GM23338 (cell line): ENCODE results near the gene GNG4. TPM values are rescaled to one million over a fixed set of nuclear protein-coding genes. Genes with fewer than 3 reads are reported as not detected.
A peak's percentile ranks its signal among the peaks of the same experiment; 100 is the strongest.

ENCODE experiments used
- ATAC-seq: fragments of 200-7000 bp; cut with Tn5 transposase; 3 replicates; pipeline ENCODE4 v1.9.1; 2020
- DNase-seq: peaks from one replicate; pipeline ENCODE4 v3.0.0-alpha.2; 2015; ENCODE audit warnings: low spot score
- H2AFZ ChIP-seq: fragments of 200-600 bp; sonication (generic); 2 replicates; pipeline ENCODE4 v1.8.0; 2016; ENCODE audit warnings: antibody characterized with exemption, mild to moderate bottlenecking, moderate library complexity
- H3F3A ChIP-seq: fragments of 200-600 bp; sonication (generic); replicated peaks from 2 replicates; pipeline ENCODE4 v1.8.0; 2017; ENCODE audit warnings: antibody characterized with exemption, mixed run types, low read depth
- H3K27ac ChIP-seq: fragments of 200-600 bp; sonication (generic); 2 replicates; pipeline ENCODE4 v1.6.1; 2016; ENCODE audit warnings: low read depth
- H3K27me3 ChIP-seq: fragments of 200-600 bp; sonication (generic); 2 replicates; pipeline ENCODE4 v1.8.0; 2016; ENCODE audit warnings: mild to moderate bottlenecking, mixed run types, moderate library complexity; ENCODE audit not compliant: insufficient read depth
- H3K36me3 ChIP-seq: fragments of 200-600 bp; sonication (generic); 2 replicates; pipeline ENCODE4 v1.8.0; 2016; ENCODE audit warnings: mild to moderate bottlenecking; ENCODE audit not compliant: insufficient read depth
- H3K4me1 ChIP-seq: fragments of 200-600 bp; sonication (generic); 2 replicates; pipeline ENCODE4 v1.8.0; 2016; ENCODE audit warnings: mild to moderate bottlenecking, moderate library complexity; ENCODE audit not compliant: insufficient read depth
- H3K4me2 ChIP-seq: fragments of 200-600 bp; sonication (generic); 2 replicates; pipeline ENCODE4 v1.7.1; 2017; ENCODE audit warnings: mixed run types
- H3K4me3 ChIP-seq: fragments of 200-600 bp; sonication (generic); 2 replicates; pipeline ENCODE4 v1.6.1; 2016; ENCODE audit warnings: mixed run types
- H3K79me2 ChIP-seq: fragments of 200-600 bp; sonication (generic); replicated peaks from 2 replicates; pipeline ENCODE4 v1.8.0; 2017; ENCODE audit warnings: mild to moderate bottlenecking; ENCODE audit not compliant: insufficient read depth
- H3K9me2 ChIP-seq: fragments of 200-600 bp; sonication (generic); 2 replicates; pipeline ENCODE4 v1.8.0; 2017; ENCODE audit not compliant: insufficient read depth
- H4K20me1 ChIP-seq: fragments of 200-600 bp; sonication (generic); replicated peaks from 2 replicates; pipeline ENCODE4 v1.8.0; 2017; ENCODE audit warnings: mild to moderate bottlenecking; ENCODE audit not compliant: insufficient read depth
- H3K27ac Mint-ChIP-seq: 2 replicates; pipeline ENCODE4 v1.8.0; 2020; ENCODE audit warnings: inconsistent platforms, mild to moderate bottlenecking, moderate library complexity, mixed read lengths
- H3K27me3 Mint-ChIP-seq: 3 replicates; pipeline ENCODE4 v1.8.0; 2022; ENCODE audit warnings: low read depth, mild to moderate bottlenecking, moderate library complexity, mixed read lengths, inconsistent platforms; ENCODE audit not compliant: insufficient read depth, poor library complexity
- H3K36me3 Mint-ChIP-seq: 3 replicates; pipeline ENCODE4 v1.8.0; 2021; ENCODE audit warnings: low read depth, mild to moderate bottlenecking, inconsistent platforms, moderate library complexity, mixed read lengths
- H3K4me1 Mint-ChIP-seq: 3 replicates; pipeline ENCODE4 v1.8.0; 2020; ENCODE audit warnings: mild to moderate bottlenecking, inconsistent platforms, mixed read lengths
- H3K4me3 Mint-ChIP-seq: 3 replicates; pipeline ENCODE4 v1.8.0; 2021; ENCODE audit warnings: moderate library complexity, mild to moderate bottlenecking, inconsistent platforms, mixed read lengths
- H3K9me3 Mint-ChIP-seq: 3 replicates; pipeline ENCODE4 v1.8.0; 2020; ENCODE audit warnings: moderate library complexity, mild to moderate bottlenecking, inconsistent platforms, mixed read lengths
- EZH2 ChIP-seq: fragments of 200-600 bp; sonication (generic); IDR thresholded peaks from one replicate; pipeline ENCODE4 v1.8.0; 2017; ENCODE audit warnings: antibody characterized with exemption, mild to moderate bottlenecking, low read depth; ENCODE audit not compliant: unreplicated experiment
- EZH2phosphoT487 ChIP-seq: fragments of 200-600 bp; sonication (generic); IDR thresholded peaks from one replicate; pipeline ENCODE4 v1.8.1; 2018; ENCODE audit warnings: antibody characterized with exemption; ENCODE audit not compliant: unreplicated experiment
- NANOG ChIP-seq: IDR thresholded peaks from 2 replicates; pipeline ENCODE4 v1.6.1; 2016; ENCODE audit warnings: antibody characterized with exemption, borderline replicate concordance
- polyA plus RNA-seq: library from polyadenylated mRNA; unstranded; fragments of >200 nt; fragmentation: Nextera tagmentation; extraction: Ambion mirVana; gene quantifications from 2 replicates; pipeline ENCODE4 v1.2.1, GENCODE V29; 2016
- total RNA-seq: library from RNA; depleted of rRNA; stranded (reverse); fragments of >200 nt; shearing (Covaris generic); gene quantifications from 2 replicates; pipeline ENCODE4 v1.2.3, GENCODE V29; 2014
- TF ChIP-seq, protein P1 (sequence below), 2 experiments: fragments of 200-600 bp in 1 of 2; sonication (generic) in 1 of 2; conservative IDR thresholded peaks; 2 replicates each; pipeline versions ENCODE4 v1.5.1 to v1.6.1; 2016 to 2017; ENCODE audit warnings: antibody characterized with exemption in 2 of 2, low read depth in 2 of 2, mild to moderate bottlenecking in 2 of 2, moderate library complexity in 1 of 2
- TF ChIP-seq, protein P2 (sequence below): IDR thresholded peaks from one replicate; pipeline ENCODE4 v1.6.1; 2018; ENCODE audit warnings: antibody characterized with exemption; ENCODE audit not compliant: unreplicated experiment

GNG4 gene
- total and polyA plus RNA-seq, 2 experiments from 2014 or later = 40.2 to 49.2 TPM

DNA sequence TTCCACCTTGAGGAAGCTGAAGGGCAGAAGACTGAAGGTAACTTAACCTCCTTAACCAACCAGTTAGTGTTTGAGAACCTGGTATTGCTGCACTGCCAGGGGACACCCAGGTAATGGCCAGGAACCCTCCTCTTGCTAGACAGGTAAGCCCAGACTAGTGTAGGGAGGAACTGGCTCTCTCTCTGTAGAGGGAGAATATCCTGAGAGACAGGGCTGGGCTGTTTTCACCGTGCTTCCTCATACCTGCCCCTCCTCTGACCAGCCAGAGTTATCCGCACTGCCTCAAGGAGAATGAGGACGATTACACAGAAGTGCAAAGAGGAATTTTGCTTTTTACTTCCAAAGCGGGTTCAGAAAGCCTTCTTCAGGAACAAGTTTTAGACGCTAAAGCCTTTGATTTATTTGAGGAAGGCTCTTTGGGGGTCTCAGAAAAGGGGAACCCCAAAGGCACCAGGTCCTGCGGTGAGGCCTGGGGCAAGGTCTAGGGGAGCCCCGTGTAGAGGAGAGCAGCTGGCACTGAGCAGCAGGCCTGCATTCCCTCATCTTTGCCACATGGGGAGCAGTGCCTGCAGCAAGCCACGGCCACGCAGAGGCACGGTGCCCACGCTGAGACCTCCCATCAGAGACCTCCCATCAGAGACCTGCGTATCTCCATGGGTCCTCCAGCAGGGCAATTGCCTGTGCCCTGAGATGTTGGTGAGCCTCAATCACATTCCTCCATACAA lies 13.5 kb downstream of the GNG4 start:
- TF ChIP-seq EZH2 (no peak), EZH2phosphoT487 (no peak)
- TF ChIP-seq, protein P1, sequence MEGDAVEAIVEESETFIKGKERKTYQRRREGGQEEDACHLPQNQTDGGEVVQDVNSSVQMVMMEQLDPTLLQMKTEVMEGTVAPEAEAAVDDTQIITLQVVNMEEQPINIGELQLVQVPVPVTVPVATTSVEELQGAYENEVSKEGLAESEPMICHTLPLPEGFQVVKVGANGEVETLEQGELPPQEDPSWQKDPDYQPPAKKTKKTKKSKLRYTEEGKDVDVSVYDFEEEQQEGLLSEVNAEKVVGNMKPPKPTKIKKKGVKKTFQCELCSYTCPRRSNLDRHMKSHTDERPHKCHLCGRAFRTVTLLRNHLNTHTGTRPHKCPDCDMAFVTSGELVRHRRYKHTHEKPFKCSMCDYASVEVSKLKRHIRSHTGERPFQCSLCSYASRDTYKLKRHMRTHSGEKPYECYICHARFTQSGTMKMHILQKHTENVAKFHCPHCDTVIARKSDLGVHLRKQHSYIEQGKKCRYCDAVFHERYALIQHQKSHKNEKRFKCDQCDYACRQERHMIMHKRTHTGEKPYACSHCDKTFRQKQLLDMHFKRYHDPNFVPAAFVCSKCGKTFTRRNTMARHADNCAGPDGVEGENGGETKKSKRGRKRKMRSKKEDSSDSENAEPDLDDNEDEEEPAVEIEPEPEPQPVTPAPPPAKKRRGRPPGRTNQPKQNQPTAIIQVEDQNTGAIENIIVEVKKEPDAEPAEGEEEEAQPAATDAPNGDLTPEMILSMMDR (conservative IDR thresholded peaks at IDR 0.05; ENCODE audit: low read depth in 2 of 2) = peak in 1 of 2 experiments; percentile 22; a peak in 3 of 4 replicates

DNA sequence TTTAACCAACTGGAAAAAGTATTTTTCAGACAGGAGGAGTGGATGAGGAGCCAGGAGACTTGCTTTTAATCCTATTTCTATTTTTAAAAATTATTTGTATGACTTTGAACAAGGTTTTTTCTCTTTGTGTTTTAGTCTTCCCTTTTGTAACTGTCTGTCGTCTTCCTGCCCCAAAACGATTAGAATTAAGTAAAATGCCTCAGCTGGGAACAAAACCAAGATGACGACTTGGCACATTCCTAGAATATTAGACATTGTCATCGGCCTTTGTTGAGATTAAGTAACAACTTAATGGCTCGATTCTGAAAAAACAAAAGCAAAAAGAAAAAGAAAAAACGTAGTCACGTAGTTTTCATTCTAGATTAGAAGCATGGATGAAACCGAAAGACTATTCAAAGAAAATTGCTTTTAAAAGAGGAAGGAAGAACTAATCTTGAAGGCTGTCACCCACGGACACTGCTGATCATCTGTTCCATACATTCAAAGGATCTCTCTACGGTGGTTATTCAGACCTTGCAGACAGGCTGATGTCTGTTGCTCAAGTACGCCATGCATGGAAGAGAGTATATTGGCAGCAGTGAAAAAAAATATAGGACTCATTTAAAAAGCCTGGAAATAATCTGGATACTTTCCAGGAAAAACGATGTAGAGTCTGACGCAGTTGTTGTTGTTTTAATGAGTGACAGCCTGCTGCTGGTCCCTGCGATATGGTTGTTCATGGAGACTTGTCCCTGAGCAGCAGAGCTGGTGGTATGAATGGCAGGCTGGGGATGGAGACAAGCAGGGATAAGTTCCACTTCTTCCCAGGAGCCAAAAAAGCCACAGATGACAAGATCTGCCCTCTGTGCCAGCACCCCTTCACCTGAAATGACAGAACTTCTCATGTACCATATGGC lies 16.8 kb downstream of the GNG4 start:
- no peak overlapping the region for H2AFZ ChIP-seq
- H3K27me3 Mint-ChIP-seq = peaks cover 2% of the 10 kb centered on the region
- peaks cover 64% of the 10 kb centered on the region for H3K79me2 ChIP-seq
- no peak overlapping the region for H3K4me3 Mint-ChIP-seq
- H3K27ac Mint-ChIP-seq = peak overlapping the region; percentile 73
- no peaks in the 10 kb centered on the region for H3K9me3 Mint-ChIP-seq
- H3K4me1 Mint-ChIP-seq = peaks cover 42% of the 10 kb centered on the region
- H3K36me3 Mint-ChIP-seq = peaks cover 5% of the 10 kb centered on the region; the same call in 2 of the 3 replicates
- H3K9me2 ChIP-seq = peaks cover 6% of the 10 kb centered on the region; the same call in 1 of the 2 replicates
- no peak overlapping the region for H3K4me3 ChIP-seq
- H3K27me3 ChIP-seq = no peaks in the 10 kb centered on the region
- H3K36me3 ChIP-seq = no peaks in the 10 kb centered on the region
- DNase-seq (no peak), ATAC-seq (no peak)
- no peaks in the 10 kb centered on the region for H4K20me1 ChIP-seq
- H3F3A ChIP-seq = peaks cover 8% of the 10 kb centered on the region
- H3K4me1 ChIP-seq = peaks cover 28% of the 10 kb centered on the region
- peak overlapping the region; percentile 19; the same call in 1 of the 2 replicates for H3K4me2 ChIP-seq
- H3K27ac ChIP-seq = peak overlapping the region; percentile 62; the same call in 1 of the 2 replicates
- TF ChIP-seq, protein P1 (conservative IDR thresholded peaks at IDR 0.05; ENCODE audit: low read depth in 2 of 2) = no peak
- TF ChIP-seq EZH2phosphoT487 = no peak
- no peak for TF ChIP-seq NANOG
- TF ChIP-seq, protein P2, sequence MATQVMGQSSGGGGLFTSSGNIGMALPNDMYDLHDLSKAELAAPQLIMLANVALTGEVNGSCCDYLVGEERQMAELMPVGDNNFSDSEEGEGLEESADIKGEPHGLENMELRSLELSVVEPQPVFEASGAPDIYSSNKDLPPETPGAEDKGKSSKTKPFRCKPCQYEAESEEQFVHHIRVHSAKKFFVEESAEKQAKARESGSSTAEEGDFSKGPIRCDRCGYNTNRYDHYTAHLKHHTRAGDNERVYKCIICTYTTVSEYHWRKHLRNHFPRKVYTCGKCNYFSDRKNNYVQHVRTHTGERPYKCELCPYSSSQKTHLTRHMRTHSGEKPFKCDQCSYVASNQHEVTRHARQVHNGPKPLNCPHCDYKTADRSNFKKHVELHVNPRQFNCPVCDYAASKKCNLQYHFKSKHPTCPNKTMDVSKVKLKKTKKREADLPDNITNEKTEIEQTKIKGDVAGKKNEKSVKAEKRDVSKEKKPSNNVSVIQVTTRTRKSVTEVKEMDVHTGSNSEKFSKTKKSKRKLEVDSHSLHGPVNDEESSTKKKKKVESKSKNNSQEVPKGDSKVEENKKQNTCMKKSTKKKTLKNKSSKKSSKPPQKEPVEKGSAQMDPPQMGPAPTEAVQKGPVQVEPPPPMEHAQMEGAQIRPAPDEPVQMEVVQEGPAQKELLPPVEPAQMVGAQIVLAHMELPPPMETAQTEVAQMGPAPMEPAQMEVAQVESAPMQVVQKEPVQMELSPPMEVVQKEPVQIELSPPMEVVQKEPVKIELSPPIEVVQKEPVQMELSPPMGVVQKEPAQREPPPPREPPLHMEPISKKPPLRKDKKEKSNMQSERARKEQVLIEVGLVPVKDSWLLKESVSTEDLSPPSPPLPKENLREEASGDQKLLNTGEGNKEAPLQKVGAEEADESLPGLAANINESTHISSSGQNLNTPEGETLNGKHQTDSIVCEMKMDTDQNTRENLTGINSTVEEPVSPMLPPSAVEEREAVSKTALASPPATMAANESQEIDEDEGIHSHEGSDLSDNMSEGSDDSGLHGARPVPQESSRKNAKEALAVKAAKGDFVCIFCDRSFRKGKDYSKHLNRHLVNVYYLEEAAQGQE = no peak

More for the DNA sequence above, 13.5 kb downstream of the GNG4 start:
- Mint-ChIP-seq H3K4me3 (no peak overlapping the region), H3K4me1 (peaks cover 25% of the 10 kb centered on the region), H3K9me3 (no peaks in the 10 kb centered on the region), H3K27me3 (peaks cover 2% of the 10 kb centered on the region), H3K27ac (no peak overlapping the region), H3K36me3 (peaks cover 5% of the 10 kb centered on the region)
- Histone ChIP-seq H3K36me3 (no peaks in the 10 kb centered on the region), H4K20me1 (peaks cover 9% of the 10 kb centered on the region; the same call in 1 of the 2 replicates), H3K27me3 (no peaks in the 10 kb centered on the region), H3K27ac (no peak overlapping the region), H3K4me2 (no peak overlapping the region), H3K9me2 (no peaks in the 10 kb centered on the region), H3K4me1 (peaks cover 15% of the 10 kb centered on the region), H3K79me2 (peaks cover 78% of the 10 kb centered on the region), H3K4me3 (no peak overlapping the region), H3F3A (no peaks in the 10 kb centered on the region), H2AFZ (no peak overlapping the region)
- DNase-seq = no peak
- ATAC-seq = peak; percentile 78
